SU-DHL-6 (cell line): ENCODE results near the gene EPHA3.

Experiments
- H2AFZ ChIP-seq: fragments of 200-600 bp; sonication (generic); 2 replicates; pipeline ENCODE4 v1.6.1; 2014; ENCODE audit warnings: low read depth, mild to moderate bottlenecking, moderate library complexity, mixed read lengths, antibody characterized with exemption, low read length; ENCODE audit not compliant: severe bottlenecking
- H3F3A ChIP-seq: fragments of 200-600 bp; shearing (Covaris generic); 2 replicates; pipeline ENCODE4 v1.6.0; 2016; ENCODE audit warnings: antibody characterized with exemption, mild to moderate bottlenecking; ENCODE audit not compliant: insufficient read depth
- H3K27ac ChIP-seq: fragments of 200-600 bp; sonication (generic); 2 replicates; pipeline ENCODE4 v1.5.1; 2016; ENCODE audit warnings: low read depth, mild to moderate bottlenecking, low read length, moderate library complexity, mixed read lengths
- H3K27me3 ChIP-seq: fragments of 200-600 bp; sonication (generic), shearing (Covaris generic); 2 replicates; pipeline ENCODE4 v1.6.0; 2014; ENCODE audit warnings: mild to moderate bottlenecking, low read length
- H3K36me3 ChIP-seq: fragments of 200-600 bp; sonication (generic); 2 replicates; pipeline ENCODE4 v1.6.1; 2014; ENCODE audit warnings: mild to moderate bottlenecking, low read length, mixed read lengths
- H3K4me2 ChIP-seq: fragments of 300-600, 200-600 bp; shearing (Covaris generic), sonication (generic); 2 replicates; pipeline ENCODE4 v1.6.0; 2014; ENCODE audit warnings: low read length, low read depth, mild to moderate bottlenecking; ENCODE audit not compliant: poor library complexity, severe bottlenecking
- H3K4me3 ChIP-seq: fragments of 200-600 bp; sonication (generic); 2 replicates; pipeline ENCODE4 v1.5.1; 2014; ENCODE audit warnings: antibody characterized with exemption, low read length, mild to moderate bottlenecking, mixed read lengths; ENCODE audit not compliant: insufficient read depth, poor library complexity, severe bottlenecking
- H3K79me2 ChIP-seq: fragments of 200-600 bp; sonication (generic); 2 replicates; pipeline ENCODE4 v1.6.1; 2014; ENCODE audit warnings: mild to moderate bottlenecking, low read length, moderate library complexity; ENCODE audit not compliant: insufficient read depth
- H3K9ac ChIP-seq: fragments of 200-600 bp; sonication (generic); 2 replicates; pipeline ENCODE4 v1.7.0; 2014; ENCODE audit warnings: mild to moderate bottlenecking, low read length
- H3K9me2 ChIP-seq: fragments of 200-600 bp; sonication (generic); replicated peaks from 2 replicates; pipeline ENCODE4 v1.6.1; 2014; ENCODE audit warnings: low read length; ENCODE audit not compliant: insufficient read depth
- H3K9me3 ChIP-seq: fragments of 200-600 bp; sonication (generic); 2 replicates; pipeline ENCODE4 v1.6.1; 2014; ENCODE audit warnings: low read length, mixed read lengths; ENCODE audit not compliant: insufficient read depth
- H4K20me1 ChIP-seq: fragments of 200-600 bp; sonication (generic); 2 replicates; pipeline ENCODE4 v1.6.1; 2014; ENCODE audit warnings: low read depth, mild to moderate bottlenecking, antibody characterized with exemption, low read length, moderate library complexity, mixed read lengths
- EZH2phosphoT487 ChIP-seq: fragments of 200-600 bp; sonication (generic), shearing (Covaris generic); conservative IDR thresholded peaks from 2 replicates; pipeline ENCODE4 v1.6.1; 2018; ENCODE audit warnings: mild to moderate bottlenecking, antibody characterized with exemption, low read length, moderate library complexity, mixed read lengths
- TF ChIP-seq, protein P1 (sequence below): fragments of 200-600 bp; sonication (generic); IDR thresholded peaks from one replicate; pipeline ENCODE4 v1.5.1; 2017; ENCODE audit warnings: antibody characterized with exemption, mild to moderate bottlenecking, low read length, moderate library complexity; ENCODE audit not compliant: insufficient read depth, poor library complexity, severe bottlenecking

EPHA3 gene

GRCh38 chr3:89098964-89099585, 8.3 kb upstream of the EPHA3 start:
- Histone ChIP-seq H3K9me3 (no peaks in the 10 kb centered on the region), H4K20me1 (no peaks in the 10 kb centered on the region), H3F3A (no peaks in the 10 kb centered on the region), H3K36me3 (no peaks in the 10 kb centered on the region), H3K27ac (no peak overlapping the region), H2AFZ (no peak overlapping the region), H3K79me2 (no peaks in the 10 kb centered on the region), H3K4me3 (no peak overlapping the region), H3K9ac (no peak overlapping the region), H3K4me2 (no peak overlapping the region), H3K9me2 (no peaks in the 10 kb centered on the region), H3K27me3 (no peaks in the 10 kb centered on the region)
- TF ChIP-seq, protein P1, sequence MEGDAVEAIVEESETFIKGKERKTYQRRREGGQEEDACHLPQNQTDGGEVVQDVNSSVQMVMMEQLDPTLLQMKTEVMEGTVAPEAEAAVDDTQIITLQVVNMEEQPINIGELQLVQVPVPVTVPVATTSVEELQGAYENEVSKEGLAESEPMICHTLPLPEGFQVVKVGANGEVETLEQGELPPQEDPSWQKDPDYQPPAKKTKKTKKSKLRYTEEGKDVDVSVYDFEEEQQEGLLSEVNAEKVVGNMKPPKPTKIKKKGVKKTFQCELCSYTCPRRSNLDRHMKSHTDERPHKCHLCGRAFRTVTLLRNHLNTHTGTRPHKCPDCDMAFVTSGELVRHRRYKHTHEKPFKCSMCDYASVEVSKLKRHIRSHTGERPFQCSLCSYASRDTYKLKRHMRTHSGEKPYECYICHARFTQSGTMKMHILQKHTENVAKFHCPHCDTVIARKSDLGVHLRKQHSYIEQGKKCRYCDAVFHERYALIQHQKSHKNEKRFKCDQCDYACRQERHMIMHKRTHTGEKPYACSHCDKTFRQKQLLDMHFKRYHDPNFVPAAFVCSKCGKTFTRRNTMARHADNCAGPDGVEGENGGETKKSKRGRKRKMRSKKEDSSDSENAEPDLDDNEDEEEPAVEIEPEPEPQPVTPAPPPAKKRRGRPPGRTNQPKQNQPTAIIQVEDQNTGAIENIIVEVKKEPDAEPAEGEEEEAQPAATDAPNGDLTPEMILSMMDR = peak; percentile 92
- no peak for TF ChIP-seq EZH2phosphoT487

- no peaks in the 10 kb centered on the region for H3F3A ChIP-seq
- H3K27me3 ChIP-seq = no peaks in the 10 kb centered on the region
- H3K9me2 ChIP-seq = no peaks in the 10 kb centered on the region
- no peaks in the 10 kb centered on the region for H4K20me1 ChIP-seq
- H3K27ac ChIP-seq = no peak overlapping the region
- TF ChIP-seq, protein P1 = no peak
- no peak for TF ChIP-seq EZH2phosphoT487
- H3K4me3 ChIP-seq = no peak overlapping the region
- H3K79me2 ChIP-seq = no peaks in the 10 kb centered on the region
- H3K9ac ChIP-seq = no peak overlapping the region
- H3K4me2 ChIP-seq = no peak overlapping the region
- H3K9me3 ChIP-seq = no peaks in the 10 kb centered on the region
- no peaks in the 10 kb centered on the region for H3K36me3 ChIP-seq
- no peak overlapping the region for H2AFZ ChIP-seq
Measured at GRCh38 chr3:89101251-89101650, 6.2 kb upstream of the EPHA3 start.

DNA sequence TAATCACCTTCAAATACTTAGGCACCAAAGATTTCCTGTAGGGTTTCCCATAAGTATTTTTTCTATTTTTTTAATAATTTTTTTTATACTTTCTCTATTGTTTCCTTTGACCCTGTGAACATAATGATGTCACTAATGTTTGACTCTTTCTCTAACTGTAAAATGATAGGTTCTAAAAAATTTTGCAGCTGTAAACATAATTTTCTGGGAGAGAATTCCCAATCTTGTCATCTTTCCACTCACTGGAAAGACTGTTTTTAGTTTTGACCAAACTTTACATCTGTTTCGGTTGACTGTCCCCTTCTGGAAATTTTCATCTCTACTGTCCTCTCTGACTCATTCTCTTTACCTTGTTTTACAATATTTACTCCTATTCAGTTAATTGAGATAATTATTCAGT, 5.5 kb upstream of the EPHA3 start:
- Histone ChIP-seq H3K9ac (no peak overlapping the region), H3K9me2 (no peaks in the 10 kb centered on the region)

More for the DNA sequence above, 5.5 kb upstream of the EPHA3 start:
- Histone ChIP-seq H3F3A (no peaks in the 10 kb centered on the region), H2AFZ (no peak overlapping the region), H3K9me3 (no peaks in the 10 kb centered on the region), H3K27ac (no peak overlapping the region), H3K27me3 (no peaks in the 10 kb centered on the region), H3K4me3 (no peak overlapping the region), H3K4me2 (no peak overlapping the region), H3K36me3 (no peaks in the 10 kb centered on the region), H4K20me1 (no peaks in the 10 kb centered on the region), H3K79me2 (no peaks in the 10 kb centered on the region)
- TF ChIP-seq, protein P1 = no peak
- TF ChIP-seq EZH2phosphoT487 = no peak
